OCI-LY7 (cell line): ENCODE measurements around the gene ITM2B. TPM values are rescaled to one million over a fixed set of nuclear protein-coding genes. Genes with fewer than 3 reads are reported as not detected.
"Not testable (repeated sequence)": the region's sequence is repeated elsewhere in the genome, so short reads cannot be mapped to it uniquely, and the experiment has no call there.

ENCODE experiments used
- BruUV-seq: library from RNA; stranded (reverse); fragments of 400-500 nt; replicated peaks from 2 replicates; lab custom pipeline; 2021; lab: Mats Ljungman, UMichigan
- CTCF ChIA-PET: fragments of 300-600 bp; sonication (Branson Sonifier 250); formaldehyde crosslinking; loops from one replicate; lab custom pipeline; 2022; ENCODE audit warnings: antibody characterized with exemption; ENCODE audit not compliant: unreplicated experiment; lab: Charles Lee
- POLR2A ChIA-PET: fragments of 300-600 bp; sonication (Branson Sonifier 250); formaldehyde crosslinking; loops from one replicate; lab custom pipeline; 2022; ENCODE audit warnings: antibody characterized with exemption; lab: Charles Lee
- DNase-seq: peaks from one replicate; pipeline ENCODE4 v3.0.0-alpha.2; 2015; ENCODE audit warnings: low spot score
- H2AFZ ChIP-seq: fragments of 200-600 bp; sonication (generic), shearing (Covaris generic); 2 replicates; pipeline ENCODE4 v1.6.1; 2014; ENCODE audit warnings: mild to moderate bottlenecking, antibody characterized with exemption, low read length, moderate library complexity
- H3K27ac ChIP-seq: fragments of 200-600 bp; sonication (generic); 2 replicates; pipeline ENCODE4 v1.5.1; 2014; ENCODE audit warnings: mixed run types, low read depth, mild to moderate bottlenecking, moderate library complexity, low read length, inconsistent platforms; ENCODE audit not compliant: poor library complexity, severe bottlenecking
- H3K36me3 ChIP-seq: fragments of 200-600 bp; sonication (generic); 2 replicates; pipeline ENCODE4 v1.6.1; 2014; ENCODE audit warnings: mild to moderate bottlenecking, antibody characterized with exemption, low read length, moderate library complexity, mixed read lengths; ENCODE audit not compliant: insufficient read depth
- H3K4me1 ChIP-seq: fragments of 200-600 bp; sonication (generic); 2 replicates; pipeline ENCODE4 v1.5.1; 2014; ENCODE audit warnings: mild to moderate bottlenecking, low read length; ENCODE audit not compliant: insufficient read depth, poor library complexity, severe bottlenecking
- H3K4me2 ChIP-seq: fragments of 200-600 bp; sonication (generic); 2 replicates; pipeline ENCODE4 v1.6.1; 2014; ENCODE audit warnings: mild to moderate bottlenecking, low read length
- H3K4me3 ChIP-seq: fragments of 200-600 bp; sonication (generic); 2 replicates; pipeline ENCODE4 v1.5.1; 2014; ENCODE audit warnings: mild to moderate bottlenecking, low read depth, low read length; ENCODE audit not compliant: poor library complexity, severe bottlenecking
- H3K79me2 ChIP-seq: fragments of 200-600 bp; sonication (generic); 2 replicates; pipeline ENCODE4 v1.6.1; 2016; ENCODE audit warnings: low read depth, mild to moderate bottlenecking, low read length, moderate library complexity, mixed read lengths; ENCODE audit not compliant: insufficient read depth
- H3K9me2 ChIP-seq: fragments of 200-600 bp; sonication (generic); 2 replicates; pipeline ENCODE4 v1.6.1; 2016; ENCODE audit warnings: mild to moderate bottlenecking, low read length, mixed read lengths; ENCODE audit not compliant: insufficient read depth
- H3K9me3 ChIP-seq: fragments of 200-600 bp; sonication (generic); 2 replicates; pipeline ENCODE4 v1.6.1; 2014; ENCODE audit warnings: mild to moderate bottlenecking, mixed run types, low read length, mixed read lengths
- H4K20me1 ChIP-seq: fragments of 200-600 bp; sonication (generic); 2 replicates; pipeline ENCODE4 v1.6.1; 2014; ENCODE audit warnings: mild to moderate bottlenecking, antibody characterized with exemption, low read length, moderate library complexity, mixed read lengths; ENCODE audit not compliant: insufficient read depth
- CTCF ChIP-seq: fragments of 200-600 bp; sonication (generic); conservative IDR thresholded peaks from 2 replicates; pipeline ENCODE4 v1.5.1; 2014; ENCODE audit warnings: mild to moderate bottlenecking, antibody characterized with exemption, low read length, moderate library complexity, mixed read lengths
- EZH2phosphoT487 ChIP-seq: fragments of 200-600 bp; sonication (generic); IDR thresholded peaks from 2 replicates; pipeline ENCODE4 v1.6.1; 2018; ENCODE audit warnings: low read depth, borderline replicate concordance, mild to moderate bottlenecking, mixed run types, antibody characterized with exemption, low read length, moderate library complexity, mixed read lengths
- intact Hi-C: fragments of 100-400 bp; cut with micrococcal nuclease; formaldehyde crosslinking; loops from one replicate; pipeline ENCODE4 v1.10.0; 2022; ENCODE audit not compliant: unreplicated experiment
- total RNA-seq, 2 experiments: library from RNA; depleted of rRNA in 1 of 2; stranded (reverse); fragments of >200 nt in 1 of 2; shearing (Covaris generic) in 1 of 2; gene quantifications; 2 replicates each; pipeline ENCODE4 v1.2.3, GENCODE V29; 2014 to 2022

ITM2B gene
- total RNA-seq, 2 experiments from 2014 or later: 14.7 to 43.3 TPM

GRCh38 chr13:48210178-48210577, 22.8 kb upstream of the ITM2B start:
- no peaks in the 10 kb centered on the region for H3K9me3 ChIP-seq
- TF ChIP-seq CTCF: no peak
- TF ChIP-seq EZH2phosphoT487: no peak
- no peak overlapping the region for H3K27ac ChIP-seq
- no peak overlapping the region for H3K4me3 ChIP-seq
- ChIA-PET CTCF (no interaction called here), POLR2A (no interaction called here)
- no peaks in the 10 kb centered on the region for H3K79me2 ChIP-seq
- no peak overlapping the region for H2AFZ ChIP-seq
- BruUV-seq: no TSS peak
- no peaks in the 10 kb centered on the region for H3K4me1 ChIP-seq
- H3K4me2 ChIP-seq: no peak overlapping the region
- H3K9me2 ChIP-seq: no peaks in the 10 kb centered on the region
- no peak for DNase-seq
- no peaks in the 10 kb centered on the region for H3K36me3 ChIP-seq
- intact Hi-C loops: no loop called here
- no peaks in the 10 kb centered on the region for H4K20me1 ChIP-seq

GRCh38 chr13:48214519-48215121, 18.4 kb upstream of the ITM2B start:
- Histone ChIP-seq H3K9me2 (no peaks in the 10 kb centered on the region), H3K4me2 (no peak overlapping the region), H3K9me3 (no peaks in the 10 kb centered on the region), H3K36me3 (no peaks in the 10 kb centered on the region), H4K20me1 (no peaks in the 10 kb centered on the region), H3K27ac (no peak overlapping the region), H2AFZ (no peak overlapping the region), H3K4me3 (no peak overlapping the region), H3K4me1 (no peaks in the 10 kb centered on the region), H3K79me2 (no peaks in the 10 kb centered on the region)
- BruUV-seq: no TSS peak
- TF ChIP-seq EZH2phosphoT487: no peak
- TF ChIP-seq CTCF: no peak
- DNase-seq: no peak
- POLR2A ChIA-PET: no interaction called here
- intact Hi-C loops: no loop called here
- CTCF ChIA-PET: no interaction called here

GRCh38 chr13:48215511-48216203, 17.3 kb upstream of the ITM2B start:
- H3K9me3 ChIP-seq, intact Hi-C loops, H3K4me1 ChIP-seq, H2AFZ ChIP-seq, H3K27ac ChIP-seq, CTCF ChIA-PET, H4K20me1 ChIP-seq, H3K4me3 ChIP-seq, BruUV-seq, DNase-seq, H3K79me2 ChIP-seq, H3K36me3 ChIP-seq, H3K4me2 ChIP-seq, H3K9me2 ChIP-seq: not testable (repeated sequence)
- POLR2A ChIA-PET: interaction anchor here (0.6 kb wide), 1 partner anchor 8 kb away, joined by 3 read pairs; no protein-coding TSS in a partner anchor
